OCI-LY3 (cell line): Measurements from ENCODE around the gene LHPP.
A peak's percentile ranks its signal among the peaks of the same experiment; 100 is the strongest.

ENCODE experiments used
- H2AFZ ChIP-seq: fragments of 200-600, 300-600 bp; shearing (Covaris generic); 2 replicates; pipeline ENCODE4 v1.6.0; 2014; ENCODE audit warnings: antibody characterized with exemption, low read depth, low read length
- H3K27ac ChIP-seq: fragments of 200-600, 300-600 bp; sonication (generic); 2 replicates; pipeline ENCODE4 v1.5.1; 2014; ENCODE audit warnings: mild to moderate bottlenecking, low read length, moderate library complexity, mixed read lengths
- H3K27me3 ChIP-seq: fragments of 200-600, 300-600 bp; sonication (generic); 2 replicates; pipeline ENCODE4 v1.6.1; 2014; ENCODE audit warnings: low read depth, low read length, mixed read lengths
- H3K36me3 ChIP-seq: fragments of 200-600, 300-600 bp; sonication (generic); replicated peaks from 2 replicates; pipeline ENCODE3; 2014; ENCODE audit warnings: low read depth, low read length, mixed read lengths
- H3K4me1 ChIP-seq: fragments of 300-600, 200-600 bp; sonication (generic); 2 replicates; pipeline ENCODE4 v1.6.1; 2014; ENCODE audit warnings: low read length, mixed read lengths
- H3K4me2 ChIP-seq: fragments of 200-600, 300-600 bp; sonication (generic); 2 replicates; pipeline ENCODE4 v1.6.1; 2014; ENCODE audit warnings: low read length, mixed read lengths
- H3K4me3 ChIP-seq: fragments of 300-600, 200-600 bp; sonication (generic); 2 replicates; pipeline ENCODE4 v1.5.1; 2014; ENCODE audit warnings: antibody characterized with exemption, mild to moderate bottlenecking, low read length, moderate library complexity
- H3K79me2 ChIP-seq: fragments of 300-600, 200-600 bp; shearing (Covaris generic); 2 replicates; pipeline ENCODE4 v1.6.1; 2014; ENCODE audit warnings: mild to moderate bottlenecking, low read length, mixed read lengths
- H3K9ac ChIP-seq: fragments of 300-600, 200-600 bp; shearing (Covaris generic); 2 replicates; pipeline ENCODE4 v1.6.0; 2014; ENCODE audit warnings: mild to moderate bottlenecking, low read length, moderate library complexity
- H3K9me3 ChIP-seq: fragments of 200-600, 300-600 bp; shearing (Covaris generic); 2 replicates; pipeline ENCODE4 v1.6.1; 2014; ENCODE audit warnings: low read length, mixed read lengths; ENCODE audit not compliant: insufficient read depth
- H4K20me1 ChIP-seq: fragments of 200-600, 300-600 bp; sonication (generic); 2 replicates; pipeline ENCODE4 v1.6.1; 2016; ENCODE audit warnings: low read length, mixed read lengths; ENCODE audit not compliant: insufficient read depth
- CTCF ChIP-seq: fragments of 200-600, 300-600 bp; sonication (generic); IDR thresholded peaks from 2 replicates; pipeline ENCODE4 v1.5.1; 2014; ENCODE audit warnings: antibody characterized with exemption, low read length, low read depth
- EZH2phosphoT487 ChIP-seq: fragments of 200-600 bp; shearing (Covaris generic); IDR thresholded peaks from 2 replicates; pipeline ENCODE4 v1.6.1; 2018; ENCODE audit warnings: antibody characterized with exemption, mixed run types, low read depth

Gene LHPP

GRCh38 chr10:124637746-124638145 lies 176.1 kb downstream of the LHPP start:
- H3K9me3 ChIP-seq = peaks cover 5% of the 10 kb centered on the region; the same call in 1 of the 2 replicates
- H3K79me2 ChIP-seq = peaks cover 23% of the 10 kb centered on the region
- H3K27ac ChIP-seq = no peak overlapping the region
- no peak overlapping the region for H3K9ac ChIP-seq
- peaks cover 40% of the 10 kb centered on the region for H3K4me1 ChIP-seq
- no peak overlapping the region for H2AFZ ChIP-seq
- H3K4me2 ChIP-seq = peak overlapping the region; percentile 50; the same call in 1 of the 2 replicates
- H3K36me3 ChIP-seq = peaks cover 18% of the 10 kb centered on the region
- no peaks in the 10 kb centered on the region for H3K27me3 ChIP-seq
- H4K20me1 ChIP-seq = peaks cover 58% of the 10 kb centered on the region
- H3K4me3 ChIP-seq = no peak overlapping the region
- TF ChIP-seq EZH2phosphoT487 (no peak), CTCF (no peak)

DNA sequence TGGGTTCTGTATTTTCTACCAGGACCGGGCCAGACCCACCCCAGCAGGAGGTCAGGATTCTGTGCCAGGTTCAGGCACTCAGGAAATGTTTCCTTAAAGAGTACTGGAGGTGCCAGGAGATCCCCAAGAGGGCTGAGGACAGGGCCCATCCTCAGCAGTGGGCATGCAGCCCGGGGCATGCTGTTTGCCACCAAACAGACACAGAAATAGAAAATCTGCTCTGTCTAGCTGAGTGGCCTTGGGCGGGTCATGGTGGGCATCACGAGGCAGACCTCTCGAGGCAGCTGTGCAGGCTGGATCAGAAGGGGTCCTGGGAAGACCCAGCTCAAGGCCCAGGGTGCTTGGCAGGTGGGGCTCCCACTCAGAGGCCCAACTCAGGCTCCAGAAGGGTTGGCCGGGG lies 177.6 kb downstream of the LHPP start:
- no peak overlapping the region for H3K27ac ChIP-seq
- no peak overlapping the region for H2AFZ ChIP-seq
- H3K9me3 ChIP-seq = peaks cover 5% of the 10 kb centered on the region; the same call in 1 of the 2 replicates
- H3K79me2 ChIP-seq = peaks cover 22% of the 10 kb centered on the region
- H3K36me3 ChIP-seq = peaks cover 14% of the 10 kb centered on the region
- H3K4me3 ChIP-seq = no peak overlapping the region
- H3K9ac ChIP-seq = no peak overlapping the region
- peaks cover 58% of the 10 kb centered on the region for H4K20me1 ChIP-seq
- H3K4me1 ChIP-seq = peaks cover 40% of the 10 kb centered on the region
- TF ChIP-seq CTCF (no peak), EZH2phosphoT487 (no peak)
- no peaks in the 10 kb centered on the region for H3K27me3 ChIP-seq
- H3K4me2 ChIP-seq = no peak overlapping the region

DNA sequence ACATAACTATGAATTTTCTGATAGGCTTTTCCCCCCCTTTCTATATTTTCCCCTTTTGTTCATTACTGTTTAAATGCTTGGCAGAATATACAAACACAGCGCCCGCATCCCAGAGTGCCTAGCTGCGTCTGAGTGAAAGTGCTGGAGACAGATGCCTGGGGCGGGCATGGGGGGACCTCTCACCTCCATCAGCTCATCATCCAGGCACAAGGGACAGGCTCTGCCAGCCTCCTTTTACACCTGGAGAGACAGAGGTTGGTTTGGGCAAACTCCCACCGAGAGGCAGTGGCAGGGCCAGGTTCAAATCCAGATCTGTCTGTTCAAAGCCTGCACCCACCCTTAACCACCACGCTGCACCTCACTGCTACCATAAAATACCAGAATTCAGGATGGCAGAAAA lies 178.0 kb downstream of the LHPP start:
- H3K9me3 ChIP-seq = peaks cover under 1% of the 10 kb centered on the region; the same call in 1 of the 2 replicates
- H3K27me3 ChIP-seq = no peaks in the 10 kb centered on the region
- H3K9ac ChIP-seq = no peak overlapping the region
- no peak overlapping the region for H3K27ac ChIP-seq
- no peak for TF ChIP-seq CTCF
- TF ChIP-seq EZH2phosphoT487 = no peak
- H3K4me3 ChIP-seq = no peak overlapping the region
- no peak overlapping the region for H2AFZ ChIP-seq
- peaks cover 10% of the 10 kb centered on the region for H3K36me3 ChIP-seq
- H3K4me2 ChIP-seq = no peak overlapping the region
- H4K20me1 ChIP-seq = peaks cover 62% of the 10 kb centered on the region
- H3K4me1 ChIP-seq = peaks cover 40% of the 10 kb centered on the region
- peaks cover 18% of the 10 kb centered on the region for H3K79me2 ChIP-seq

DNA sequence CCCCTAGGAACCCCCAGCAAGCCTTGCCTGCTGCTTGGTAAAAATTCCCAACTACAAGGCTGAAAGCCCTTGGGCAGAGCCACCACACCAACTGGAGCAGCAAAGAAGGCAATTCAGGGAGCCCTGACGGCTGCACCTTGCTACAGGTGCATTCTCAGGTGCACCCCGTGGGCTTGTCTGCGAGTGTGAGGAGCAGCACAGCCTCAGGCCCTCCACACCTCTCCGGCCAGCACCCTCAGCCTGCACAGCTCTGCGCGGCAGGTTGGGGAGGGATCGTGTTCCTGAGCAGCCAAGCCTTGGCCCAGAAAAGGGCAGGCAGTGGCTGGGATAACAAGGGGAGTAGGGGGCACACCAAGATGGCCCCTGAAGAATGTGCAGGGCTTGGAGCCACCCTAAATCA lies 178.4 kb downstream of the LHPP start:
- Histone ChIP-seq H3K79me2 (peaks cover 18% of the 10 kb centered on the region), H2AFZ (no peak overlapping the region), H4K20me1 (peaks cover 66% of the 10 kb centered on the region)

More for the DNA sequence above, 178.4 kb downstream of the LHPP start:
- Histone ChIP-seq H3K9me3 (no peaks in the 10 kb centered on the region), H3K9ac (no peak overlapping the region), H3K27me3 (no peaks in the 10 kb centered on the region), H3K36me3 (peaks cover 9% of the 10 kb centered on the region), H3K4me1 (peaks cover 43% of the 10 kb centered on the region), H3K4me2 (no peak overlapping the region), H3K4me3 (no peak overlapping the region), H3K27ac (no peak overlapping the region)
- TF ChIP-seq EZH2phosphoT487 = no peak
- TF ChIP-seq CTCF = no peak
